Measurements from ENCODE around the gene PDCD11. TPM values are rescaled to one million over a fixed set of nuclear protein-coding genes. Genes with fewer than 3 reads are reported as not detected.

PDCD11 gene
- total RNA-seq, 2 donors from 2014 or later: 49.6 to 62.2 TPM

Other genes starting within 250 kb of the PDCD11 start
- 10 to 100 TPM; 42.0 to 46.5 TPM for gene NT5C2, start 203.4 kb upstream of the PDCD11 start, total RNA-seq
- not detected for gene RPEL1, start 150.7 kb upstream of the PDCD11 start, total RNA-seq
- under 1 TPM in 1 of 2 donors, not detected in 1; 0.27 TPM for gene INA, start 119.5 kb upstream of the PDCD11 start, total RNA-seq
- 10 to 100 TPM; 13.2 to 15.2 TPM for gene PCGF6, start 45.5 kb upstream of the PDCD11 start, total RNA-seq
- 10 to 100 TPM in 1 of 2 donors, 1 to 10 TPM in 1; 10.0 to 21.8 TPM for gene TAF5, start 28.6 kb upstream of the PDCD11 start, total RNA-seq
- gene ATP5MK, start 151 bp upstream of the PDCD11 start, total RNA-seq: 100 to 1,000 TPM; 382 to 465 TPM
- 10 to 100 TPM in 1 of 2 donors, 1 to 10 TPM in 1; 9.1 to 13.5 TPM for gene CALHM2, start 55.7 kb downstream of the PDCD11 start, total RNA-seq
- gene CALHM1, start 62.3 kb downstream of the PDCD11 start, total RNA-seq: not detected
- gene CALHM3, start 82.6 kb downstream of the PDCD11 start, total RNA-seq: not detected
- gene NEURL1, start 97.1 kb downstream of the PDCD11 start, total RNA-seq: 1 to 10 TPM in 1 of 2 donors, under 1 TPM in 1; 0.87 to 2.4 TPM

Data from activated naive CD4-positive, alpha-beta T cell treated with anti-CD3 and anti-CD28 coated beads, Interleukin-2, amount 50 U/mL, for 72 hours (primary cell).